Hematopoietic multipotent progenitor cell treated with erythropoietin and hydrocortisone succinate and interleukin-3 and kit ligand, for 4 days (in vitro differentiated cells): Measurements from ENCODE around the gene PPM1G.
"Not testable (repeated sequence)": the region's sequence is repeated elsewhere in the genome, so short reads cannot be mapped to it uniquely, and the experiment has no call there.

ENCODE experiments used
- DNase-seq: peaks from one replicate; pipeline ENCODE4 v3.0.0-alpha.2; 2015

PPM1G gene, protein sequence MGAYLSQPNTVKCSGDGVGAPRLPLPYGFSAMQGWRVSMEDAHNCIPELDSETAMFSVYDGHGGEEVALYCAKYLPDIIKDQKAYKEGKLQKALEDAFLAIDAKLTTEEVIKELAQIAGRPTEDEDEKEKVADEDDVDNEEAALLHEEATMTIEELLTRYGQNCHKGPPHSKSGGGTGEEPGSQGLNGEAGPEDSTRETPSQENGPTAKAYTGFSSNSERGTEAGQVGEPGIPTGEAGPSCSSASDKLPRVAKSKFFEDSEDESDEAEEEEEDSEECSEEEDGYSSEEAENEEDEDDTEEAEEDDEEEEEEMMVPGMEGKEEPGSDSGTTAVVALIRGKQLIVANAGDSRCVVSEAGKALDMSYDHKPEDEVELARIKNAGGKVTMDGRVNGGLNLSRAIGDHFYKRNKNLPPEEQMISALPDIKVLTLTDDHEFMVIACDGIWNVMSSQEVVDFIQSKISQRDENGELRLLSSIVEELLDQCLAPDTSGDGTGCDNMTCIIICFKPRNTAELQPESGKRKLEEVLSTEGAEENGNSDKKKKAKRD

DNA sequence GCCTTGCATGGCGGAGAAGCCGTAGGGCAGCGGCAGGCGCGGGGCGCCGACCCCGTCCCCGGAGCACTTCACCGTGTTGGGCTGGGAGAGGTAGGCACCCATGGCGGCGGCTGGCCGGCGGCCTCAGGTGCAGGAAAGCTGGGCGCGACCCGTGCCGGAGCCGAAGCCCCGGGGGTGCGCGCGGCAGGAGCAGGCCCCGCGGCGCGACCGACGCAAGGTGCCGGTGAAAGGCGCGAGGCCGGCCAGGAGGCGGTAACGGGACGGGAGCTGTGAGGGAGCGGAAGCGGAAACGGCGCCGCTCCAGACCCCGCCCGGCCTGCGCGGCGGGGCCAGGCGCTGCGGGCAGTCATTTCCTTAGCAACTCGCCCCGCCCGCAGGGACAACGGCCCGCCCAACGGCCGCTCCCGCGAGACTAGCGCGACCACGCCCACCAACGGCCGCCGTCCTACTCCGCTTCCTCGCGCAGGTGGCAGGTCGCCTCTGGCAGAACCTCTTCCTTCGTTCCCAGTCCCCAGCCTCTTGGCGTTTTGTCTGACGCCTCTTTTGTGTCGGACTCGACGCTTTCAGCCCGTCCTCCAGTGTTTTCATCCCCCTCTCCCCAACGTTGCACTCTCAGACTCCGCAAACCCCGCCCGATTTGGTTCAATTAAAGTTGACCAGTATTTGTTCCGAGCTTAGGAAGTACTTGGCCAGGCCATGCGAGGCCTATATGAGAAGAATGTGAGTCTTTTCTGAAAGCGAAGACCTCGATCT, at the start of gene PPM1G:
PPM1G (minus strand) TSS at position 271 of the 753 bp plus-strand sequence; CDS start at position 102, 169 bp downstream.
- DNase-seq: peak; percentile 98

DNA sequence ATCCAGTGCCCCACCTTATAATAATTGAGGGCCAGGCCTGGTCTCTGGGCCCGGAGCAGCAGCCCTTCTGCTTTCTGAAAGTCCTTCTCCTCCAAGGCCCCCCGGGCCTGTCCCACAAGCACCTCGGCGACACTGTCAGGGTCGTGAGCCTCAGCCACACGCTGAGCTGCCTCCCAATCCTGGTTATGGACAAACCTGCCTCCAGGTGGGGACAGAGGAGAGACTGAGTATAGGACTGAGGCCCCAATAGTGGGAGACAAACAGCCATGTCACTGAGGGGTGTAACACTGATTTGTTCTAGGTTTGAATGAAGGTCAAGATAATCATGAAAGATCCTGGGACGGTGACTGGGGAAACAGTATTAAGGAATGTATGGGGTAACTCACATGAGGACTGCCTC, 44.6 kb upstream of the PPM1G start:
- no peak for DNase-seq

DNA sequence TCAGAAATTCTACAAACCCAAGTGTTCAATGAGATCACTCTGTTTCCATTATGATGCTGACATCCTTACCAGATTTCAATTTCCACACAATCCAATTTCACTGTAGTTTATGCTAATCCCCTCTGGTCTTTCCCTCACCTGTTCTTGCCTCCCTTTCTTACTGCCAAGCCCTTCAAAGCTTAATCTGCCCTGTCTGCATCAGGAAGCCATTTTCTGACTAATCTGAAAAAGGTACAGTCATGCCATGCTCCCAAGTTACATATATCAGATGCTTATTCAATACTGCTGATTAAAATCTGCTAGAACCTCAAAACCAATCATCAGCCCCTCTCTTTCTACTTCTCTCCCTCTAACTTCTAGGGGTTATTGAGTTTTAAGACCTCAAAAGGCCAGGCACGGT, 41.7 kb upstream of the PPM1G start:
- no peak for DNase-seq

DNA sequence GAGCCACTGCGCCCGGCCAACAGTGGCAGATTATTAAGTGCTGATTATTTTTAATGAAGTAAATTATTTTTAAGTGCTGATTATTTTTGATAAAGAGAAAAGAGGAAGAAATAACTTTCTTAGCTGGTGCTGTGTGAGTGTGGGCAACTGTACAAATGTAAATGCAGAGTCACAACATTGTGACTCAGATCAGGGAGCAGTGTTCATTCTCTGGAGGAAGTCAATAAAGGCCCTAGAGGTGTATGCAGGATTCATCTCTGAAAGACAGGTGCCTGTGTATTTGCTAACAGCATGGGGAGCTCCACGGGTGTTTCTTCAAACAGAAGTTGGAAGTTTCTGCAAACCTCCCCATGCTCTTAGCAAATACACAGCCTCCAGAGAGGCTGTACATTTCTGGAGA, 39.0 kb upstream of the PPM1G start:
- no peak for DNase-seq

GRCh38 chr2:27446057-27446456, 36.7 kb upstream of the PPM1G start:
- no peak for DNase-seq

DNA sequence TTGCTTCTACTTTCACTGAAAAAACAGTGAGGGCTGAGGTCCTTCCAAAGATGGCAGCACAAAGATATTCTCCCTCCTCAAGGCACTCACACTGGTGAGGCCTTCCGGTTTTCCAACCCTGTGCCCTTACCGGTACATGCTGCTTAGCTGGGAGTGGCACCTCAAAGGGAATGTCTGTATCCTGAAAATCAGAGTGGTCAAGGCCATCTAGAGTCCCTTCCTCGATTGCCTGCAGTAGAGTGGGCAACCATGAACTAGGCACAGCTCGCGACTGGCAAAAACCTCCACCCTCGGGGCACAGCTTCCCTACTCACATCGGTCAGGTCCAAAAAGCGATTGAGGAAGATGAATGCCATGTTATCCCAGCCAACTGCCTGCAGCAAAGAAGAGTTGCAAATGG, 36.2 kb upstream of the PPM1G start:
- no peak for DNase-seq

GRCh38 chr2:27445155-27445554, 35.8 kb upstream of the PPM1G start:
- no peak for DNase-seq

- peak; percentile 24 for DNase-seq
Observed at GRCh38 chr2:27442920-27443282, 33.5 kb upstream of the PPM1G start.

DNA sequence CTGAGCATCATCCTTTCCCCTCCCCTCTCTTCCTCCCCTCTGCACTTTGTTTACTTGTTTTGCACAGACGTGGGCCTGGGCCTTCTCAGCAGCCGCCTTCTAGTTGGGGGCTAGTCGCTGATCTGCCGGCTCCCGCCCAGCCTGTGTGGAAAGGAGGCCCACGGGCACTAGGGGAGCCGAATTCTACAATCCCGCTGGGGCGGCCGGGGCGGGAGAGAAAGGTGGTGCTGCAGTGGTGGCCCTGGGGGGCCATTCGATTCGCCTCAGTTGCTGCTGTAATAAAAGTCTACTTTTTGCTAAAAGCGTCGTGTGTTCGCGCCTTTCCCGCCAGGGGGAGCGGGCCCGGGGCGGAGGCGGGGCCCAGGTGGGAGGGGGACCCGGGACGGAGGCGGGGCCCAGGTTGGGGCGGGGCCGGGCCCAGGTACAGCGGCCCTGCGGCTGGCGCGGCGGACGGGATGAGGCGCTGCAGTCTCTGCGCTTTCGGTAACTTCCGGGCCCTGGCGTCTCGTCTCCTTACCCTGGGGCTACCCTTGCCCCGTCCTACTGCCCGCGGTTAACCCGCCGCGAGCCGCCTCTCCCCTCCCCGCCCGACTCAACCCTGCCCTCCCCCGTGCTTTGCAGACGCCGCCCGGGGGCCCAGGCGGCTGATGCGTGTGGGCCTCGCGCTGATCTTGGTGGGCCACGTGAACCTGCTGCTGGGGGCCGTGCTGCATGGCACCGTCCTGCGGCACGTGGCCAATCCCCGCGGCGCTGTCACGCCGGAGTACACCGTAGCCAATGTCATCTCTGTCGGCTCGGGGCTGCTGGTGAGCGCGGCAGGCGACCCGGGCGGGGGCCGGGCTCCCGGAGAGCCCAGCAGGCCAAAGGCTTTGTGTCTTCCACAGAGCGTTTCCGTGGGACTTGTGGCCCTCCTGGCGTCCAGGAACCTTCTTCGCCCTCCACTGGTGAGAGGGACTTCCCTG, 32.8 kb upstream of the PPM1G start, which contains the start of gene KRTCAP3:
KRTCAP3 (plus strand) TSS at position 424 of the 962 bp plus-strand sequence; CDS start at position 456, 32 bp downstream.
- DNase-seq: peak; percentile 57

DNA sequence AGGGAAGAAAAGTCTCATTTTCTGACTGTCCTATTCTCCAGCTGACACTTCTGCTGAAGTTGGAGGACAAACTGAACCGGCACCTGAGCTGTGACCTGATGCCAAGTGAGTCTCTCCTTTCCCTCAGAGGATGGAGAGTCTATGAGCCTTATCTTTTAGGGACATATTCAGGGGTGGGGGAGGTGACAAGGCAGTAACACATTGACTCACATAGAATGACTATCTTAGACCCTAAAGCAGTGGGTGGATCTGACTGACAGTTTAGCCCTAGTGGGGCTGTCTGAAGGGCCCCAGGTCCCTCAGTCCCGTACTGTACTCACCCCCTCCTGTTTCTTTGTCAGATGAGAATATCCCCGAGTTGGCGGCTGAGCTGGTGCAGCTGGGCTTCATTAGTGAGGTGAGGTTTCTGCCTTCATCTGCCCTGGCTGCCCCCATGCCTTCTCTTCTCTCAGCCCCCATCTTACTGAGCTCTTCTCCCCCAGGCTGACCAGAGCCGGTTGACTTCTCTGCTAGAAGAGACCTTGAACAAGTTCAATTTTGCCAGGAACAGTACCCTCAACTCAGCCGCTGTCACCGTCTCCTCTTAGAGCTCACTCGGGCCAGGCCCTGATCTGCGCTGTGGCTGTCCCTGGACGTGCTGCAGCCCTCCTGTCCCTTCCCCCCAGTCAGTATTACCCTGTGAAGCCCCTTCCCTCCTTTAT, 32.0 kb upstream of the PPM1G start:
- peak; percentile 89 for DNase-seq

DNA sequence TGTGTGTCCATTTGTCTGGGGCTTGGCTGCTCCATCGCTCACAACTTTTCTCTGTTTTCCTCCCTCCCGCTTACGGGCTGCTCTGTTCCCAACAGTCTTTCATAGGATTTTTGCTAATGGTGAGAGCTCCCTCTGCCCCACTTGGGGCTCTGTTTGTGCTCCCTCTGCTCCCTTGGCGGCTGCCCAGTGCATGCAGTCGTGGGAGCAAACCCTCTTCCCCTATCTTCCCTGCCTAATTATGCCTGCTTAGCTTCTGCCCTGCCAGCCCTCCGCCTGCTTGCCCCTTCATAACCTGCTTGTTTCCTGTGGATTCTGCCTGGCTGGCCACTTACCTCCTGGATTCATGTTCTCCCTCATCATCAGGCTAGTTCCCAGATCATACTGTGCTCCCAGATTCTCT, 26.2 kb upstream of the PPM1G start:
- no peak for DNase-seq

DNA sequence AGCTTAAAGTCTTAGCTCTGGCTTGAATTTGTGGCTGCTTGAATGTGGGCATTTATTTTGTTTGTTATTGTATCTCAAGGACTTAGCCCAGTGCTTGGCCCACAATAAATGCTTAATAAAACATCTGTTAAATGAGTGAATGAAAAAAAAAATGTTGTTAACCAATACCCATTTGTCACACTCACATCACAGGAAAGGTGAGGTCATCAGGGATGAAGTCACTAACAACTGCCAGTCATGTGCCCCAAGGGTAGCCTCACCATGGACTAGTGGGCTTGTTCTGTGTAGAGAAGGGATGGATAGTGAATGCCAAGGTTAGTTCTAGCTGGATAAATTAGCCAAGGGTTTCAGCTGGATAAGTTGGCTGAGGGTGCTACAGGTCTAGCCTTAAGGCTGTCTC, 22.0 kb upstream of the PPM1G start:
- peak; percentile 32 for DNase-seq

GRCh38 chr2:27428978-27429541, 19.7 kb upstream of the PPM1G start:
- peak; percentile 94 for DNase-seq

DNA sequence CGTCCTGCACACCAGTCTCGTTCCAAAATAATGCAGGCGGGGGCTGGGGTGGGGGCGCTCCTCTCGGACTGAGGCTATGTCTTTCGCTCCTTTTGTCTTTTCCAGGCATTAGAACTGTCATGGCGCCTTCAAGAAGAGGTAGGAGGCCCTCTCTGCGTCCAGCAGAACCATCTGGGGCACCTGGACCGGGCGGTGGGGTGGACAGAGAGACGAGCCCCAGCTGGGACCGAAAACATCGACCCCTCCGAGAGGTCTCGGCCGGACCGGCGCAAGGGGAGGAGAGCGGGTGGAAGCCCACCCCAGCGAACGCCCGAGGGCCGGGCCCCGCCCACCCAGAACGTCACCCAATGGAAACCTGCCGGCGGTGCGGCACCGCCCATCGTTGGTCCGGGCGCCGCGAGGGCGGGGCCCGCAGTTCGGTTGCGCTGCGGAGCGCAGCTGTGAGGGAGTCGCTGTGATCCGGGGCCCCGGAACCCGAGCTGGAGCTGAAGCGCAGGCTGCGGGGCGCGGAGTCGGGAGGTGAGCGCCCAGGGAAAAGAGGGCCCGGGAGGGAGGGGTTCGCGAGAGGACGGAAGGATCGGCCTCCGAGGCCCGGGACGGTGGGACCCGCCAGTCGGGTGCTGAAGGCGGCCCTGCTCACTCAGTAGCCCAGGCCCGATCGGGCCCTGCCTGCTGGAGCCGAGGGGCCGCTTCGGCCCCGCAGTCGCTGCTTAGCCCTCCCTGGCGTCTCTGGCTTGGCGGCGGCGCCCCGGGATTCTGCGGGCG, 19.0 kb upstream of the PPM1G start, which contains the start of gene NRBP1:
NRBP1 (plus strand) TSS at position 419 of the 765 bp plus-strand sequence. CDS start 4,643 bp downstream, outside the sequence.
- peak; percentile 96 for DNase-seq

DNA sequence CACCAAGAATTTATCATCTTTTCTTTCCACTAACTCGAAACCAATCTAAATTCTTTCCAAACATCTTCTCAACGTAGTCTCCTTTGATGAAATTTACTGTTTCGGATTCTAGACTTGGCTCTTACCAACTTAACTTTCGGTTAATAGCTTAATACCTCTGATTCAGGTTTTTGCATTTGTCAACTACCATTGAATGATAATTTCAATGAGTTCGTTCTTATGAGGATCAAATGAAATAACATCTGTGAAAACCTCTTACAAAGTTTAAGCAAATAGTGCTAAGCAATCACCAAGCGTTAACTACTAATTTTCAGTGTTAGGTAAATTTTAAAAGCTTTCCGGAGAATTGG, 18.4 kb upstream of the PPM1G start:
- DNase-seq: no peak

DNA sequence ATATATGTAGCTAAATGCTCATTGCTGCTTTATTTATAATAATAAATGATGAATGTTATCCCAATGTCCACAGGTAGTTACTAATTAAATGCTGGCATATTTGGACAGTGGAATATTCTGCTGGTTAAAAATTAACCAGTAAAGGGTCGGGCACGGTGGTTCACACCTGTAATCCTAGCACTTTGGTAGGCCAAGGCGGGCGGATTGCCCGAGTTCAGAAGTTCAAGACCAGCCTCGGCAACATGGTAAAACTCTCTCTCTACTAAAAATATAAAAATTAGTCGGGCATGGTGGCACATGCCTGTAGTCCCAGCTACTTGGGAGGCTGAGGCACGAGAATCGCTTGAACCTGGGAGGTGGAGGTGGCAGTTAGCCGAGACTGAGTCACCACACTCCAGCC, 15.6 kb upstream of the PPM1G start:
- DNase-seq: not testable (repeated sequence)

DNA sequence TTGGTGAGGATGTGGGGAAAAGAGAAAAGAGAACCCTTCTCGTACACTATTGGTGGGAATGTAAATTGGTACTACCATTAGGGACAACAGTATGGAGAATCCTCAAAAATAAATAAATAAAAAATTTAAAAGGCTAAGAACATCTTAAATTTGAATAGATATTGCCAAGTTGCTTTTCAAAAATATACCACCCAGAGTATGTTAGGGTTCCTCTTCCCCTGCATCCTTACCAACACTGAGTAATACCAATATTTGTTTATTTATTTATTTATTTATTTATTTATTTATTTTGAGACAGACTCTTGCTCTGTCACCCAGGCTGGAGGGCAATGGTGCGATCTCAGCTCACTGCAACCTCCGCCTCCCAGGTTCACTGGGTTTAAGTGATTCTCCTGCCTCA, 13.6 kb upstream of the PPM1G start:
- DNase-seq: no peak

- DNase-seq: no peak
Observed at GRCh38 chr2:27421660-27422250, 12.4 kb upstream of the PPM1G start.

GRCh38 chr2:27420996-27421395, 11.6 kb upstream of the PPM1G start:
- DNase-seq: no peak

- DNase-seq: no peak
Observed at GRCh38 chr2:27416151-27416550, 6.8 kb upstream of the PPM1G start.
